Ovary (tissue), 9 donors: ENCODE measurements around the gene CCNI2. TPM values are rescaled to one million over a fixed set of nuclear protein-coding genes. Genes with fewer than 3 reads are reported as not detected.

Source experiments
- DNase-seq, 5 donors: peaks; one replicate each; pipeline ENCODE4 v3.0.0-alpha.2; 2019 to 2020
- H3K27ac ChIP-seq, 2 donors: fragments of 200-600 bp; one replicate each; pipeline versions ENCODE4 v1.5.1 to v1.8.0; 2019 to 2022
- H3K27me3 ChIP-seq: fragments of 200-600 bp; one replicate; pipeline ENCODE4 v1.8.0; 2022
- H3K36me3 ChIP-seq: fragments of 200-600 bp; sonication (generic); one replicate; pipeline ENCODE4 v1.5.1; 2019
- H3K4me1 ChIP-seq: one replicate; pipeline ENCODE4 v1.8.1; 2013; ENCODE audit warnings: mild to moderate bottlenecking, moderate library complexity; ENCODE audit not compliant: insufficient read depth
- H3K4me3 ChIP-seq: fragments of 200-600 bp; sonication (generic); one replicate; pipeline ENCODE4 v1.5.1; 2017
- H3K9me3 ChIP-seq, 2 donors: fragments of 200-600 bp in 1 of 2; sonication (generic) in 1 of 2; one replicate each; pipeline versions ENCODE4 v1.5.1 to v1.8.1; 2013 to 2019; ENCODE audit warnings: mild to moderate bottlenecking in 1 of 2, moderate library complexity in 1 of 2
- EP300 ChIP-seq: sonication (generic); formaldehyde crosslinking; IDR thresholded peaks from one replicate; pipeline ENCODE4 v1.6.1; 2017; ENCODE audit warnings: antibody characterized with exemption
- POLR2A ChIP-seq: fragments of 450-650 bp; IDR thresholded peaks from one replicate; pipeline ENCODE4 v1.6.1; 2017; ENCODE audit warnings: antibody characterized with exemption, mild to moderate bottlenecking, moderate library complexity
- WGBS, 3 donors: extraction: QIAGEN DNeasy Blood & Tissue Kit in 1 of 3; methylation state at CpG; one replicate each; pipeline versions ENCODE4 v1.1.5 to v1.1.7; 2013 to 2017; 5-methylcytosine and 5-hydroxymethylcytosine counted together
- intact Hi-C, 4 donors: fragments of 100-400 bp; cut with DNase I; formaldehyde crosslinking; loops; one replicate each; pipeline versions ENCODE4 v1.11.0 to v1.15.1; 2022 to 2023
- polyA plus RNA-seq, 2 donors: library from polyadenylated mRNA; stranded (reverse); fragments of 200-250 nt in 1 of 2; fragments of 350-450 nt in 1 of 2; fragmentation: Illumina TruSeq in 1 of 2; extraction: RNeasy Lipid Tissue Mini Kit (QIAGEN cat#74804) in 1 of 2; gene quantifications; one replicate each; pipeline ENCODE4 v1.2.3, GENCODE V29; 2013 to 2014
- total RNA-seq, 7 donors: library from RNA; depleted of rRNA in 2 of 7; stranded (reverse); fragments of >200 nt in 2 of 7; fragmentation: NEBNext Ultra II Directional in 3 of 7; extraction: Animal tissue kit (Norgen Biotek cat#: 25700) in 3 of 7; gene quantifications; one replicate each; pipeline versions ENCODE4 v1.1.0 to v1.2.4, GENCODE V29; 2016 to 2023
- TF ChIP-seq, protein P1 (sequence below), 3 donors: fragments of 450-650 bp in 2 of 3; fragments of 200-600 bp in 1 of 3; IDR thresholded peaks; one replicate each; pipeline versions ENCODE4 v1.5.1 to v1.8.0; 2016 to 2022; ENCODE audit warnings: antibody characterized with exemption in 3 of 3, mild to moderate bottlenecking in 1 of 3
- donor health status: DM: no; HTN: no; CAD: no; lungs with moderate emphysema.
- donor health status: DM: no; HTN: no; CAD: no.
- donor health status: Bipolar disorder and iron deficiency.
- donor health status: DM: yes; HTN: yes; CAD: no.
- donor health status: DM: no; HTN: no; CAD: no.
- donor health status: DM: yes; HTN: yes; CAD: no.

The CCNI2 gene
- total and polyA plus RNA-seq, 9 donors: 0.10 to 1.4 (median 0.49) TPM; not detected in 5

DNA sequence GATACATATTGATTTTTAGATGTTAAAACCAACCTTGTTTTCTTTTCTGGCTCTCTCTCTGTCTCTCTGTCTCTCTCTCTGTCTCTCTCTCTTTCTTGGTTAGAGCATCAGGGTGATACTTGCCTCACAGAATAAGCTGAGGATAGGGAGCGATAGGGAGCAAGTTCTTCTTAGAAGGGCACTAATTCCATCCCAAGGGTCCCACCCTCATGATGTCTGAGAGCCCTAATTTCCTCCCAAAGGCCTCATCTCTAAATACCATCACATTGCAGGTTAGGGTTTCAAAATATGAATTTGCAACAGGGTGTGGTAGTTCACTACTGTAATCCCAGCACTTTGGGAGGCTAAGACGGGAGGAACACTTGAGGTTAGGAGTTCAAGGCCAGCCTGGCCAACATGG lies 5.1 kb upstream of the CCNI2 start:
- intact Hi-C loops: no loop called here
- Histone ChIP-seq H3K36me3 (no peaks in the 10 kb centered on the region), H3K9me3 (no peaks in the 10 kb centered on the region), H3K4me3 (no peak overlapping the region), H3K4me1 (peaks cover 1% of the 10 kb centered on the region), H3K27me3 (peaks cover 4% of the 10 kb centered on the region), H3K27ac (no peak overlapping the region)
- TF ChIP-seq POLR2A (no peak), EP300 (no peak)
- TF ChIP-seq, protein P1, sequence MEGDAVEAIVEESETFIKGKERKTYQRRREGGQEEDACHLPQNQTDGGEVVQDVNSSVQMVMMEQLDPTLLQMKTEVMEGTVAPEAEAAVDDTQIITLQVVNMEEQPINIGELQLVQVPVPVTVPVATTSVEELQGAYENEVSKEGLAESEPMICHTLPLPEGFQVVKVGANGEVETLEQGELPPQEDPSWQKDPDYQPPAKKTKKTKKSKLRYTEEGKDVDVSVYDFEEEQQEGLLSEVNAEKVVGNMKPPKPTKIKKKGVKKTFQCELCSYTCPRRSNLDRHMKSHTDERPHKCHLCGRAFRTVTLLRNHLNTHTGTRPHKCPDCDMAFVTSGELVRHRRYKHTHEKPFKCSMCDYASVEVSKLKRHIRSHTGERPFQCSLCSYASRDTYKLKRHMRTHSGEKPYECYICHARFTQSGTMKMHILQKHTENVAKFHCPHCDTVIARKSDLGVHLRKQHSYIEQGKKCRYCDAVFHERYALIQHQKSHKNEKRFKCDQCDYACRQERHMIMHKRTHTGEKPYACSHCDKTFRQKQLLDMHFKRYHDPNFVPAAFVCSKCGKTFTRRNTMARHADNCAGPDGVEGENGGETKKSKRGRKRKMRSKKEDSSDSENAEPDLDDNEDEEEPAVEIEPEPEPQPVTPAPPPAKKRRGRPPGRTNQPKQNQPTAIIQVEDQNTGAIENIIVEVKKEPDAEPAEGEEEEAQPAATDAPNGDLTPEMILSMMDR (IDR thresholded peaks at IDR 0.05): no peak
- no peak for DNase-seq
- 83 to 90% (median 88%) methylated on average over 2 of the region's 2 CpGs for WGBS, 3 donors

DNA sequence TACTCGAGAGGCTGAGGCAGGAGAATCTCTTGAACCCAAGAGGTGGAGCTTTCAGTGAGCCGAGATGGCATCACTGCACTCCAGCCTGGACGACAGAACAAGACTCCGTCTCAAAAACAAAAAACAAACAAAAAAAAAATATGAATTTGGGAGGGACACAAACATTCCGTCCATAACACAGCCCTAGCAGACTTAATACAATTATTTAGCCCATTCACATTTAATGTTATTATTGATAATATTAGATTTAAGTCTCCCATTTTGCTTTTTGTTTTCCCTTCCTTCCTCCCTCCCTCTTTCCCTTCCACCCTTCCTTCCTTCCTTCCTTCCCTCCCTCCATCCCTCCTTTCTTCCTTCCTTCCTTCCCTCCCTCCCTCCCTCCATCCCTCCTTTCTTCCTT lies 4.6 kb upstream of the CCNI2 start:
- no peak for TF ChIP-seq EP300
- H3K4me3 ChIP-seq: no peak overlapping the region
- H3K36me3 ChIP-seq: no peaks in the 10 kb centered on the region
- WGBS, 3 donors: 89 to 91% (median 91%) methylated on average over 5 of the region's 5 CpGs
- no peak for DNase-seq
- H3K27me3 ChIP-seq: peaks cover 6% of the 10 kb centered on the region
- no peak overlapping the region for H3K27ac ChIP-seq
- intact Hi-C loops: no loop called here
- no peaks in the 10 kb centered on the region for H3K9me3 ChIP-seq
- H3K4me1 ChIP-seq: peaks cover 2% of the 10 kb centered on the region

DNA sequence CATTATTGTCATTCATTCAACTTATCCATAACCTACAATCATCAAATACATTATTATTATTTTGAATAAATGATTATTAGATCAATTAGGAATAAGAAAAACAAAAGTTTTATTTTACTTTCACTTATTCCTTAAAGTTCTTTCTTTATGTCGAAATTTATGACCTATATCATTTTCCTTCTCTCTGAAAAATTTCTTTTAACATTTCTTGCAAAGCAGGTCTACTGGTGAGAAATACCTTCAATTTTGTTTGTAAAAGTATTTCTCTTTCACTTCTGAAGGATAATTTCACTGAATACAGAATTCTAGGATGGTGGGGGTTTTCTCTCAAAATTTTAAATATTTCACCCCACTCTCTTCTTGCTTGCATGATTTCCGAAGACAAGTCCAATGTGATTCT lies 2.6 kb upstream of the CCNI2 start:
- 56 to 90% (median 64%) methylated on average over 2 of the region's 2 CpGs for WGBS, 3 donors
- Histone ChIP-seq H3K27ac (no peak overlapping the region), H3K27me3 (peaks cover 6% of the 10 kb centered on the region), H3K36me3 (no peaks in the 10 kb centered on the region), H3K9me3 (no peaks in the 10 kb centered on the region), H3K4me1 (peaks cover 4% of the 10 kb centered on the region), H3K4me3 (no peak overlapping the region)
- intact Hi-C loops: no loop called here
- DNase-seq: no peak
- TF ChIP-seq, protein P1 (IDR thresholded peaks at IDR 0.05): no peak
- TF ChIP-seq POLR2A (no peak), EP300 (no peak)

DNA sequence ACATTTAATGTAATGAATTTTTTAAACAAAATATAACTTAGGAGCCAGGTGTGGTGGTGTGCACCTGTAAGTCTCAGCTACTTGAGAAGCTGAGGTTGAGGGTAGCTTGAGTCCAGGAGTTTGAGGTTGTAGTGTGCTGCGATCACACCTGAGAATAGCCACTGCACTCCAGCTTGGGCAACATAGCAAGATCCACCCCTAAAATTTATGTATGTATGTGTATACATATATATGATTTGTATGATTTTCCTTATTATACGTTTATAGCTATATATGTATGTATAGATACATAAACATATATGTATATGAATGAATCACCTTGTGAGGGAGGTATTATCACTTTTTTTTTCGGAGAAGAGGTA lies 653 bp upstream of the CCNI2 start:
- DNase-seq: no peak
- 23 to 28% (median 23%) methylated on average over 3 of the region's 3 CpGs for WGBS, 3 donors
- peaks cover 6% of the 10 kb centered on the region for H3K27me3 ChIP-seq

More for the DNA sequence above, 653 bp upstream of the CCNI2 start:
- TF ChIP-seq, protein P1 (IDR thresholded peaks at IDR 0.05): no peak
- TF ChIP-seq POLR2A: no peak
- no peak for TF ChIP-seq EP300
- intact Hi-C loops: no loop called here
- no peaks in the 10 kb centered on the region for H3K36me3 ChIP-seq
- no peak overlapping the region for H3K4me3 ChIP-seq
- H3K27ac ChIP-seq: no peak overlapping the region
- peaks cover 4% of the 10 kb centered on the region for H3K4me1 ChIP-seq
- H3K9me3 ChIP-seq: no peaks in the 10 kb centered on the region
